Progenitor cell of endocrine pancreas (in vitro differentiated cells): ENCODE results near the gene TMX1. TPM values are rescaled to one million over a fixed set of nuclear protein-coding genes. Genes with fewer than 3 reads are reported as not detected.

ENCODE experiments used
- DNase-seq: peaks from one replicate; pipeline ENCODE4 v3.0.0; 2021; ENCODE audit warnings: low spot score; ENCODE audit not compliant: unreplicated experiment
- H3K27ac Mint-ChIP-seq: 2 replicates; pipeline ENCODE4 v1.8.0; 2021; ENCODE audit warnings: mild to moderate bottlenecking, moderate library complexity, mixed read lengths
- H3K27me3 Mint-ChIP-seq: 2 replicates; pipeline ENCODE4 v1.8.0; 2021; ENCODE audit warnings: mixed read lengths
- H3K36me3 Mint-ChIP-seq: 2 replicates; pipeline ENCODE4 v1.8.0; 2022; ENCODE audit warnings: mixed read lengths; ENCODE audit not compliant: insufficient read depth
- H3K4me1 Mint-ChIP-seq: 2 replicates; pipeline ENCODE4 v1.8.0; 2021; ENCODE audit warnings: low read depth, mixed read lengths
- H3K4me3 Mint-ChIP-seq: 2 replicates; pipeline ENCODE4 v1.8.0; 2021; ENCODE audit warnings: low read depth, mild to moderate bottlenecking, moderate library complexity, mixed read lengths
- H3K9me3 Mint-ChIP-seq: 2 replicates; pipeline ENCODE4 v1.8.0; 2021; ENCODE audit warnings: low read depth, mixed read lengths
- long read RNA-seq: library from polyadenylated mRNA; unstranded; transcript quantifications from one replicate; pipeline ENCODE4 v2.0.0, GENCODE V29; 2020
- total RNA-seq: library from RNA; stranded (reverse); gene quantifications from 2 replicates; pipeline ENCODE4 v1.2.1, GENCODE V29; 2021
- TF ChIP-seq, protein P1 (sequence below): fragments of 200-600 bp; sonication (generic); IDR thresholded peaks from one replicate; pipeline ENCODE4 v1.5.0; 2021; ENCODE audit warnings: antibody characterized with exemption, mild to moderate bottlenecking; ENCODE audit not compliant: unreplicated experiment

The TMX1 gene
- 30.9 and 31.3 TPM in 2 replicates for total RNA-seq
- long read RNA-seq, transcript TMX1-201 (8 exons, 3,995 nt) = major isoform, 260 of 278 reads
- long read RNA-seq, partial matches to known transcripts = 1 of 278 reads
- long read RNA-seq, other reads (novel, unspliced or antisense) = 17 of 278 reads

- Mint-ChIP-seq H3K4me3 (no peak within 1 kb of the TSS), H3K9me3 (peaks cover 2% of the 10 kb centered on the region), H3K27ac (no peak within 1 kb of the TSS), H3K4me1 (peaks cover 6% of the 10 kb centered on the region), H3K27me3 (no peaks in the 10 kb centered on the region), H3K36me3 (peaks cover 3% of the 10 kb centered on the region)
- TF ChIP-seq, protein P1, sequence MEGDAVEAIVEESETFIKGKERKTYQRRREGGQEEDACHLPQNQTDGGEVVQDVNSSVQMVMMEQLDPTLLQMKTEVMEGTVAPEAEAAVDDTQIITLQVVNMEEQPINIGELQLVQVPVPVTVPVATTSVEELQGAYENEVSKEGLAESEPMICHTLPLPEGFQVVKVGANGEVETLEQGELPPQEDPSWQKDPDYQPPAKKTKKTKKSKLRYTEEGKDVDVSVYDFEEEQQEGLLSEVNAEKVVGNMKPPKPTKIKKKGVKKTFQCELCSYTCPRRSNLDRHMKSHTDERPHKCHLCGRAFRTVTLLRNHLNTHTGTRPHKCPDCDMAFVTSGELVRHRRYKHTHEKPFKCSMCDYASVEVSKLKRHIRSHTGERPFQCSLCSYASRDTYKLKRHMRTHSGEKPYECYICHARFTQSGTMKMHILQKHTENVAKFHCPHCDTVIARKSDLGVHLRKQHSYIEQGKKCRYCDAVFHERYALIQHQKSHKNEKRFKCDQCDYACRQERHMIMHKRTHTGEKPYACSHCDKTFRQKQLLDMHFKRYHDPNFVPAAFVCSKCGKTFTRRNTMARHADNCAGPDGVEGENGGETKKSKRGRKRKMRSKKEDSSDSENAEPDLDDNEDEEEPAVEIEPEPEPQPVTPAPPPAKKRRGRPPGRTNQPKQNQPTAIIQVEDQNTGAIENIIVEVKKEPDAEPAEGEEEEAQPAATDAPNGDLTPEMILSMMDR = peak; percentile 34
- peak; percentile 95 for DNase-seq
Measured at GRCh38 chr14:51239813-51240803, at the start of gene TMX1. Gene TMX1 (plus strand): TSS chr14:51240247. CDS start chr14:51240293, 46 bp downstream.

- Mint-ChIP-seq H3K9me3 (no peaks in the 10 kb centered on the region), H3K27ac (no peak overlapping the region), H3K4me3 (no peak overlapping the region), H3K36me3 (no peaks in the 10 kb centered on the region), H3K27me3 (peaks cover 3% of the 10 kb centered on the region), H3K4me1 (no peaks in the 10 kb centered on the region)
- DNase-seq = no peak
- TF ChIP-seq, protein P1 = no peak
Measured at GRCh38 chr14:51201890-51202289, 38.2 kb upstream of the TMX1 start.

DNA sequence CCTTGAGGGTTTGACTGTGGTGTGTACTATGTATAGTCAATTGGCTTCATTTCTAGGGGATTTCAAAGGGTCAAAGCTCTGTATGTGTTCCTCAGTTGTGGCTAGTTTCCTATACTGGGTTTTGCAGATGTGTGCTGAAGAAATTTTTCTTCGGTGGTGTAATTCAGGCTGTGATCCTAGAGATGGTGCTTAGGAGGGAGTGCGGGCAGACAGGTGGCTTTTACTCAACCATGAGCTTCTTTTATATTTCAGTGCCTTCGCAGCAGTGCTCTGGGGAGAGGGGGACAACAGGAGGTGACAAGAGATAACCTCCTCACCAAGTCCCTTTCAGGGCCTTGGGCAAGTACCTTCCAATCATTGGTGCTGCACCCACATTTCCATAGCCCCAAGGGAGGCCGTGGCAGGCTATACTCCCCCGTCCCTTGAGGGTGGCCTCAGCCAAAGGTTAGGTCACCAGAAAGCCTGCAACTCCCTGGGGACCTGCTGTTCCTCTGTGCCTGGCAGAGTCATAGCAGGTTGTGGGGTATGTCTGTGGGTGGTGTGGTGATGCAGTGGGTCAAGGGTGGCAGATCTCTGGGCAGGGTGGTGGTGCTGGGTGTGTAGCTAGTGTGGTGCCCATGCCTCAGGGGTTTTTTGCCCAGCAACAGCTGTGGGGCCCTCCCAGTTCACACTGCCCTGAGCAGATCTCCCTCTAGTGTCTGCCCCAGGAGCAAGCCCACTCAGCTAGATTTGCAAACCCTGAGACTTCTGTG is 37.0 kb upstream of the TMX1 start:
- TF ChIP-seq, protein P1 = no peak

DNA sequence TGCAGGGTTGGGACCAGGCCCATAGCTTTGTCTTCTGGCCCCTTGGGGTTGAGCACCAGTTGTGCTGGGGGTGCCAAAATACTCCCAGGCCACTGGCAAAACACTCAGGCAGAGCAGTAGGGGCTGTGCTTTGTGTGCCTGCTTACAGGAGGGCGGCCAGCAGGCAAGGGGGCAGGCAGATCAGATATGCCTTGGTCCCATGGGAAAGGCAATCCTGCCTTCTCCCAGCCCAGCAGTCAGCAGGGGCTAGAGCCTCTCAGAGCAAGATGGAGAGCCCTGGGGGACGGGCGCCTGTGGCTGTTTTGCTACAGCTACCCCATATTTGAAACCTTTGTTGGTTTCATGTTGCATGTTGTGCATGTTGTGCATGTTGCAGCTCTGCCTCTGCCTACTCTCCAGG is 36.2 kb upstream of the TMX1 start:
- Mint-ChIP-seq H3K4me3 (no peak overlapping the region), H3K4me1 (no peaks in the 10 kb centered on the region), H3K9me3 (no peaks in the 10 kb centered on the region), H3K36me3 (no peaks in the 10 kb centered on the region), H3K27ac (no peak overlapping the region), H3K27me3 (peaks cover 3% of the 10 kb centered on the region)
- no peak for DNase-seq
- TF ChIP-seq, protein P1 = no peak

More for the DNA sequence above, 37.0 kb upstream of the TMX1 start:
- no peak overlapping the region for H3K27ac Mint-ChIP-seq
- no peak overlapping the region for H3K4me3 Mint-ChIP-seq
- H3K9me3 Mint-ChIP-seq = no peaks in the 10 kb centered on the region
- peaks cover 3% of the 10 kb centered on the region for H3K27me3 Mint-ChIP-seq
- no peaks in the 10 kb centered on the region for H3K4me1 Mint-ChIP-seq
- no peak for DNase-seq
- H3K36me3 Mint-ChIP-seq = no peaks in the 10 kb centered on the region

GRCh38 chr14:51205486-51205885 is 34.6 kb upstream of the TMX1 start:
- TF ChIP-seq, protein P1 = no peak
- Mint-ChIP-seq H3K4me1 (no peaks in the 10 kb centered on the region), H3K36me3 (no peaks in the 10 kb centered on the region), H3K27me3 (peaks cover 3% of the 10 kb centered on the region), H3K9me3 (no peaks in the 10 kb centered on the region), H3K27ac (no peak overlapping the region), H3K4me3 (no peak overlapping the region)
- no peak for DNase-seq
